ENCODE data around the gene FANCD2. TPM values are rescaled to one million over a fixed set of nuclear protein-coding genes. Genes with fewer than 3 reads are reported as not detected.
A peak's percentile ranks its signal among the peaks of the same experiment; 100 is the strongest.

The FANCD2 gene
- polyA plus RNA-seq, 1 of the 3 experiments (the other 2 are of a cell fraction): 7.3 TPM

DNA sequence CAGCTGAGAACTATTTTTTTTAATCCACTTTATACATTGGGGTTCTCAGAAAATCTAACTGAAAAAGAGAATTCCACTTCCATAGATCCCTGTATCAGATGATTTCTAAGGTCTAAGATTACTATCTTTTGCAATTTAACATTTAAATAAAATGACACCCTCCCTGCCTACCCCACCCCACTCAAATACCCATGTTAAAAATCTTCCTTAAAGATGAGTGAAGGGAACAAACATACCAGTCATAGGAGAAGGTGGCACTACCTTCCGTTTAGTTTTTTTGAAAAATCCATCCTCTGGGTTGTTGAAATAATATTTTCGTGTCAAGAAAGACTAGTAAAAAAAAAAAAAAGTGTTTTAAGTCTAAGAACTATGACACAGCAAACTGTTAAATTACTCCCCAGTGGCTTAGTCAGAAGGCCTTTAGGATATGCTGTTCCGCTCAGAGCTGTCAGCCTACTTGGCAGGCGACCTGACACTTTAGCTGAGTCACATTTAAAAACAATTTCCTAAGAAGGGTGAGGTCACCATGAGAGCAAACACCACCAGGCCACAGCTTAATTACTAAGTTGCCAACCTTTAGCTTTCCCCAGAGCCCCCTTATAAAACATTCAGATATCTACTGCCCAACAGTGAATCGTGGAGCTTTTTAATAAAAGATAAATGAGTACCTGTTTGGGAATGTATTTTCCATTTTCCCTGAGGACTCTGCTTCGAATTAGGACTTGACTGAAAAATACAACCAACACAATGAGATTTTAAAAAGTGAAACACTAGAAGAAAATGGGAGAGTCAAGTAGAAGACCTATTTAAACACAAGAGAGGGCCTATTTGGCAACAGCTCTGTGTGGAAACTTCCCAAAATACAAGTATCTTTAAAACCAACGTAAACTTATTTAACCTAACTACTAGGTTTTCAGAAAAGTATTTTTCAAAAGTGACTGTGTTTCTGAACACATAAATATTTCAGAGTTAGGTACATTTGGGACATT lies 49.2 kb upstream of the FANCD2 start (continued):
- TF ChIP-seq, protein P1, sequence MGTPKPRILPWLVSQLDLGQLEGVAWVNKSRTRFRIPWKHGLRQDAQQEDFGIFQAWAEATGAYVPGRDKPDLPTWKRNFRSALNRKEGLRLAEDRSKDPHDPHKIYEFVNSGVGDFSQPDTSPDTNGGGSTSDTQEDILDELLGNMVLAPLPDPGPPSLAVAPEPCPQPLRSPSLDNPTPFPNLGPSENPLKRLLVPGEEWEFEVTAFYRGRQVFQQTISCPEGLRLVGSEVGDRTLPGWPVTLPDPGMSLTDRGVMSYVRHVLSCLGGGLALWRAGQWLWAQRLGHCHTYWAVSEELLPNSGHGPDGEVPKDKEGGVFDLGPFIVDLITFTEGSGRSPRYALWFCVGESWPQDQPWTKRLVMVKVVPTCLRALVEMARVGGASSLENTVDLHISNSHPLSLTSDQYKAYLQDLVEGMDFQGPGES (IDR thresholded peaks at IDR 0.05; ENCODE audit: low read depth, low read length): no peak
- TF ChIP-seq EP300 (IDR thresholded peaks at IDR 0.05; ENCODE audit: borderline replicate concordance in 1 of 2, low read depth in 1 of 2, low read length in 1 of 2): peak in 1 of 2 experiments; percentile 35; a peak in 1 of 4 replicates
- no peak for TF ChIP-seq GABPA (IDR thresholded peaks at IDR 0.05; ENCODE audit: low read depth)
- TF ChIP-seq YY1 (IDR thresholded peaks at IDR 0.05; ENCODE audit: low read depth): no peak
- TF ChIP-seq TAF1 (IDR thresholded peaks at IDR 0.05; ENCODE audit: borderline replicate concordance, low read depth, low read length): no peak
- no peak for TF ChIP-seq RCOR1 (IDR thresholded peaks at IDR 0.05; ENCODE audit: low read length)
- TF ChIP-seq, protein P2, sequence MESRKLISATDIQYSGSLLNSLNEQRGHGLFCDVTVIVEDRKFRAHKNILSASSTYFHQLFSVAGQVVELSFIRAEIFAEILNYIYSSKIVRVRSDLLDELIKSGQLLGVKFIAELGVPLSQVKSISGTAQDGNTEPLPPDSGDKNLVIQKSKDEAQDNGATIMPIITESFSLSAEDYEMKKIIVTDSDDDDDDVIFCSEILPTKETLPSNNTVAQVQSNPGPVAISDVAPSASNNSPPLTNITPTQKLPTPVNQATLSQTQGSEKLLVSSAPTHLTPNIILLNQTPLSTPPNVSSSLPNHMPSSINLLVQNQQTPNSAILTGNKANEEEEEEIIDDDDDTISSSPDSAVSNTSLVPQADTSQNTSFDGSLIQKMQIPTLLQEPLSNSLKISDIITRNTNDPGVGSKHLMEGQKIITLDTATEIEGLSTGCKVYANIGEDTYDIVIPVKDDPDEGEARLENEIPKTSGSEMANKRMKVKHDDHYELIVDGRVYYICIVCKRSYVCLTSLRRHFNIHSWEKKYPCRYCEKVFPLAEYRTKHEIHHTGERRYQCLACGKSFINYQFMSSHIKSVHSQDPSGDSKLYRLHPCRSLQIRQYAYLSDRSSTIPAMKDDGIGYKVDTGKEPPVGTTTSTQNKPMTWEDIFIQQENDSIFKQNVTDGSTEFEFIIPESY (IDR thresholded peaks at IDR 0.05; ENCODE audit: borderline replicate concordance, low read depth): no peak
- TF ChIP-seq, protein P3, sequence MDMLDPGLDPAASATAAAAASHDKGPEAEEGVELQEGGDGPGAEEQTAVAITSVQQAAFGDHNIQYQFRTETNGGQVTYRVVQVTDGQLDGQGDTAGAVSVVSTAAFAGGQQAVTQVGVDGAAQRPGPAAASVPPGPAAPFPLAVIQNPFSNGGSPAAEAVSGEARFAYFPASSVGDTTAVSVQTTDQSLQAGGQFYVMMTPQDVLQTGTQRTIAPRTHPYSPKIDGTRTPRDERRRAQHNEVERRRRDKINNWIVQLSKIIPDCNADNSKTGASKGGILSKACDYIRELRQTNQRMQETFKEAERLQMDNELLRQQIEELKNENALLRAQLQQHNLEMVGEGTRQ (IDR thresholded peaks at IDR 0.05; ENCODE audit: borderline replicate concordance, low read depth, low read length): no peak
- no peak for TF ChIP-seq MXI1 (IDR thresholded peaks at IDR 0.05; ENCODE audit: low read depth, low read length)
- TF ChIP-seq SMC3 (IDR thresholded peaks at IDR 0.05; ENCODE audit: low read depth, low read length): no peak
- TF ChIP-seq, protein P4, sequence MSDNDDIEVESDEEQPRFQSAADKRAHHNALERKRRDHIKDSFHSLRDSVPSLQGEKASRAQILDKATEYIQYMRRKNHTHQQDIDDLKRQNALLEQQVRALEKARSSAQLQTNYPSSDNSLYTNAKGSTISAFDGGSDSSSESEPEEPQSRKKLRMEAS (IDR thresholded peaks at IDR 0.05; ENCODE audit: low read depth): 0 out of 2 replicates have a peak, but pooled peaks have one; percentile 30
- TF ChIP-seq RAD21 (IDR thresholded peaks at IDR 0.05; ENCODE audit: low read length): no peak
- no peak for TF ChIP-seq CHD2 (IDR thresholded peaks at IDR 0.05; ENCODE audit: low read length, partially characterized antibody)
- TF ChIP-seq TEAD4 (IDR thresholded peaks at IDR 0.05; ENCODE audit: borderline replicate concordance, insufficient read depth): no peak
- TF ChIP-seq JUND (IDR thresholded peaks at IDR 0.05): peak; percentile 73
- no peak for TF ChIP-seq EZH2phosphoT487 (IDR thresholded peaks at IDR 0.05; ENCODE audit: borderline replicate concordance, low read depth)
- TF ChIP-seq, protein P5, sequence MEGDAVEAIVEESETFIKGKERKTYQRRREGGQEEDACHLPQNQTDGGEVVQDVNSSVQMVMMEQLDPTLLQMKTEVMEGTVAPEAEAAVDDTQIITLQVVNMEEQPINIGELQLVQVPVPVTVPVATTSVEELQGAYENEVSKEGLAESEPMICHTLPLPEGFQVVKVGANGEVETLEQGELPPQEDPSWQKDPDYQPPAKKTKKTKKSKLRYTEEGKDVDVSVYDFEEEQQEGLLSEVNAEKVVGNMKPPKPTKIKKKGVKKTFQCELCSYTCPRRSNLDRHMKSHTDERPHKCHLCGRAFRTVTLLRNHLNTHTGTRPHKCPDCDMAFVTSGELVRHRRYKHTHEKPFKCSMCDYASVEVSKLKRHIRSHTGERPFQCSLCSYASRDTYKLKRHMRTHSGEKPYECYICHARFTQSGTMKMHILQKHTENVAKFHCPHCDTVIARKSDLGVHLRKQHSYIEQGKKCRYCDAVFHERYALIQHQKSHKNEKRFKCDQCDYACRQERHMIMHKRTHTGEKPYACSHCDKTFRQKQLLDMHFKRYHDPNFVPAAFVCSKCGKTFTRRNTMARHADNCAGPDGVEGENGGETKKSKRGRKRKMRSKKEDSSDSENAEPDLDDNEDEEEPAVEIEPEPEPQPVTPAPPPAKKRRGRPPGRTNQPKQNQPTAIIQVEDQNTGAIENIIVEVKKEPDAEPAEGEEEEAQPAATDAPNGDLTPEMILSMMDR (IDR thresholded peaks at IDR 0.05): no peak
- TF ChIP-seq SIN3A (IDR thresholded peaks at IDR 0.05; ENCODE audit: borderline replicate concordance, low read depth, low read length): peak; percentile 97
- TF ChIP-seq RXRA (IDR thresholded peaks at IDR 0.05; ENCODE audit: borderline replicate concordance, low read depth): peak; percentile 67; the same call in 1 of the 2 replicates
- TF ChIP-seq, protein P6, sequence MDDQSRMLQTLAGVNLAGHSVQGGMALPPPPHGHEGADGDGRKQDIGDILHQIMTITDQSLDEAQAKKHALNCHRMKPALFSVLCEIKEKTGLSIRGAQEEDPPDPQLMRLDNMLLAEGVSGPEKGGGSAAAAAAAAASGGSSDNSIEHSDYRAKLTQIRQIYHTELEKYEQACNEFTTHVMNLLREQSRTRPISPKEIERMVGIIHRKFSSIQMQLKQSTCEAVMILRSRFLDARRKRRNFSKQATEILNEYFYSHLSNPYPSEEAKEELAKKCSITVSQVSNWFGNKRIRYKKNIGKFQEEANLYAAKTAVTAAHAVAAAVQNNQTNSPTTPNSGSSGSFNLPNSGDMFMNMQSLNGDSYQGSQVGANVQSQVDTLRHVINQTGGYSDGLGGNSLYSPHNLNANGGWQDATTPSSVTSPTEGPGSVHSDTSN (IDR thresholded peaks at IDR 0.05): peak; percentile 85
